ENCODE data around the gene NAT16.
"Not testable (repeated sequence)": the region's sequence is repeated elsewhere in the genome, so short reads cannot be mapped to it uniquely, and the experiment has no call there.

Gene NAT16

DNA sequence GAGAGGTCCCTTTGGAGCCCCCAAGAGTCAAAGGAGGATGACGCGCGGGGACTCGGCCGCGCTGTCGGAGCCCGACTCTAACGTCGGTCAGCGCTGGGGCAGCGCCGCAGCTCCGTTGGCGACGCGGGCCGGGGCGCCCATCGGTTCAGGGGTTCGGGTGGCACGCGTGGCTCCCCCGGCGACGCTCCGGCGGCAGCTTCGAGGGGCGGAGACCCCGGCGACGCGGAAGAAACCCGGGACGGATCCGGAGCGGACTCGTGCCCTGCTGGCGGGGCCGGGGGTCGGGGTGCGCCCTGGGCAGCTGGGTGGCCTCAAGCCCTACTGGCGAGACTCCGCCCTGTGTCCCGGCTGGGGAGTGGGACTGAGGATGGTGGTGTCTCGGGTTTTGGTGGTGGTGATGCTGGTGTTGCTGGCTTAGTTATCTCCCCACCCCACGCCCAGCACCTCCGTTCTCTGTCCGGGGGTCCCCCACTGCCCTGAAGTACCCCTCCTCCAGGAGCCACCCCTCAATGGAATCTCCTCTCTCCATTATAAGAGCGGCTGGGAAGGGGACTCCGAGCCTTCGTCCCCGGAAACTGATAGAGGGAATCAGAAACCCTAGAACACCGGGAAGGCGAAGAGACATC, at the start of gene NAT16:
Gene NAT16, minus strand, starts transcription at position 164 of the 626 bp plus-strand sequence. CDS start 5,486 bp downstream, outside the sequence.
- DNase-seq (ENCODE audit: low read depth in 2 of 2), result no peak

DNA sequence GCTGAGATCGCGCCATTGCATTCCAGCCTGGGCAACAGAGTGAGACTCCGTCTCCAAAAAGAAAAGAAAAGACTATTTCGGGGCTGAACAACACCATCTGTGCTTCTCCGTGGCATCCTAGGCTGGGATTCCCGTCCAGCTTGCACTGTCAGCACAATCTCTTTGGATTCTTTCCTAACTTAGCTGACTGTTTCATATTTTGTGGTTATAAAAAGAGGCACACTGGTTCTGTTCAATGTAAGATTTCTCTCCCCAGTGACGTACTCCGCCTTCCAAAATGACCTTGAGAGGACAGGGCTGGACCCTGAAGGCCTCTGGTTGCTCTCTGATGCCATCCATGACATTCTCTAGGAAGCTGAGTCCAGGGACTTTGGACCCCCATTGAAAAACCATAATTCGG, 46.6 kb upstream of the NAT16 start:
- no peak for DNase-seq (ENCODE audit: low read depth in 2 of 2)

- DNase-seq (ENCODE audit: low read depth in 2 of 2), result no peak
These were observed 45.6 kb upstream of the NAT16 start for GRCh38 chr7:101225650-101226049.

DNA sequence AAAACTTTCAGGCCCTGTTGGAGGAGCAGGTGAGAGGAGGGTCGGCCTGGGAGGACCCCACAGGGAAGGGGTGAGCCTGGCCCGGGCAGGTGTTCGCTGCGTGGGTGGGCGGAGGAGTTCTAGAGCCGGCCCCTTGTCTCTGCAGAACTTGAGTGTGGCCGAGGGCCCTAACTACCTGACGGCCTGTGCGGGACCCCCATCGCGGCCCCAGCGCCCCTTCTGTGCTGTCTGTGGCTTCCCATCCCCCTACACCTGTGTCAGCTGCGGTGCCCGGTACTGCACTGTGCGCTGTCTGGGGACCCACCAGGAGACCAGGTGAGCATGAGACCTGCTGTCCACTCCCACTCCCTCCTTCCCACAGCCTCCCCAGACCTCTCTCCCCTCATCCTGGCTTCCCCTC, 43.4 kb upstream of the NAT16 start:
- no peak for DNase-seq (ENCODE audit: low read depth in 2 of 2)

DNA sequence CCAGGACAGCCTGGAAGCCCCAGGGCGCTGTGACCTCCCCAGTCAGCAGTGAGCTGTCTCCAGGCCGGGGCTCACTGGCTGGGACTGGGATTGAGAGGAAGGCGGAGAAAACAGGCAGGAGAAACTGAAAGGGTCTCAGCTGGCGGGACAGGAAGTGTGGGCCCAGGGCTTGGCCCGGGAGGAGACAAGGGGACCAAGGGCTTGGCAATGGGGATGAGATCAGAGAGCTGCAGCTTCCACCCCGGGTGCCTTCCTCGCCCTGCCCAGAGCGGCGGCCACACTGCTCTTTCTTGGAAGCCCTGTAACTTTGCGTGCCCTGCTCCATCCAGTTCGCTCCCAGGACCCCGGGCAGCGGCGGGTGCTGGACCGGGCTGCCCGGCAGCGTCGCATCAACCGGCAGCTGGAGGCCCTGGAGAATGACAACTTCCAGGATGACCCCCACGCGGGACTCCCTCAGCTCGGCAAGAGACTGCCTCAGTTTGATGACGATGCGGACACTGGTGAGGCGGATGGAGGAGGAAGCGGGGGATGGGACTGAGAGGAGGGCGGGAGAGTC, 42.3 kb upstream of the NAT16 start:
- DNase-seq (ENCODE audit: low read depth in 2 of 2), result no peak

GRCh38 chr7:101220295-101220694, 40.2 kb upstream of the NAT16 start:
- no peak for DNase-seq (ENCODE audit: low read depth in 2 of 2)

DNA sequence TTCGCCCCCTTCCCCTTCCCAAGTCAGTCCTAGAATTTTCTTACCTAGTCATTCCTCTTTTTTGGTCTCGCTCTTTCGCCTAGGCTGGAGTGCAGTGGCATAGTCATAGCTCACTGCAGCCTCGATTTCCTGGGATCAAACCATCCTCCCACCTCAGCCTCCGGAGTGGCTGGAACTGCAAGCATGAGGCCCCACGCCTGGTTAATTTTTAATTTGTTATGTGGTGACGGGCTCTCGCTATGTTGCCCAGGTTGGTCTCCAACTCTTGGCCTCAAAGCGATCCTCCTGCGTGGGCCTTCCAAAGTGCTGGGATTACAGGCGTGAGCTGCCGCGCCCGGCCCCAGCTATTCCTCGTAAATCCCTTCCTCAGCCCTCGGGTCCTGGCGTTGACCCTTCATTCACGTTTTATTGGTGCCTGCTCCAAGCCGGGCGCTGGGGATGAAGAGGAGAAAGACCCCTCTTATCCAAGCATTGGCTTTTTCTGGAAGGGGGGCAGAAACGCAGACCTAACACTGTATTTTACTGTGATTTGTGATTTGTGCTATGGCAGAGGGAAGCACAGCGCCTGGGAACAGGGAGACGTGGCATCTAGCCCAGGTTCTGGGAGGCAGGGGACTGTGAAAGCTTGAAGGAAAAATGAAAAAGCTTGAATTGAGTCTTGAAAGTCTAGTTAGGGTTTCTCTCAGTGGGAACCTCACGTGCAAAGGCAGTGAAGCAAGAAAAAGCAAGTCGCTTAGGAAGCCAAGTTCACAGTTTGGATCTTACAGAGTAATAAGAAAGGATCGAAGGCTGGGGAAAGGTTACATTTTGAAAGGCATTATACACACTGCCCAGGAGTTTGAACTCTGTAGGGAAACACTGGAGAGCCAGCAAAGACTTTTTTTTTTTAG, 38.4 kb upstream of the NAT16 start:
- DNase-seq (ENCODE audit: low read depth in 2 of 2), result no peak

GRCh38 chr7:101217388-101218235, 37.5 kb upstream of the NAT16 start, which contains the start of the genes PLOD3 and ZNHIT1:
Gene PLOD3 (minus strand): TSS chr7:101217581. CDS start chr7:101217274, 307 bp downstream.
Gene ZNHIT1 (plus strand): TSS chr7:101218165. CDS start chr7:101218196, 31 bp downstream.
- peak; percentile 92 to 94 for DNase-seq (ENCODE audit: low read depth in 2 of 2)

- no peak for DNase-seq (ENCODE audit: low read depth in 2 of 2)
These were observed 36.8 kb upstream of the NAT16 start for GRCh38 chr7:101216860-101217387.

DNA sequence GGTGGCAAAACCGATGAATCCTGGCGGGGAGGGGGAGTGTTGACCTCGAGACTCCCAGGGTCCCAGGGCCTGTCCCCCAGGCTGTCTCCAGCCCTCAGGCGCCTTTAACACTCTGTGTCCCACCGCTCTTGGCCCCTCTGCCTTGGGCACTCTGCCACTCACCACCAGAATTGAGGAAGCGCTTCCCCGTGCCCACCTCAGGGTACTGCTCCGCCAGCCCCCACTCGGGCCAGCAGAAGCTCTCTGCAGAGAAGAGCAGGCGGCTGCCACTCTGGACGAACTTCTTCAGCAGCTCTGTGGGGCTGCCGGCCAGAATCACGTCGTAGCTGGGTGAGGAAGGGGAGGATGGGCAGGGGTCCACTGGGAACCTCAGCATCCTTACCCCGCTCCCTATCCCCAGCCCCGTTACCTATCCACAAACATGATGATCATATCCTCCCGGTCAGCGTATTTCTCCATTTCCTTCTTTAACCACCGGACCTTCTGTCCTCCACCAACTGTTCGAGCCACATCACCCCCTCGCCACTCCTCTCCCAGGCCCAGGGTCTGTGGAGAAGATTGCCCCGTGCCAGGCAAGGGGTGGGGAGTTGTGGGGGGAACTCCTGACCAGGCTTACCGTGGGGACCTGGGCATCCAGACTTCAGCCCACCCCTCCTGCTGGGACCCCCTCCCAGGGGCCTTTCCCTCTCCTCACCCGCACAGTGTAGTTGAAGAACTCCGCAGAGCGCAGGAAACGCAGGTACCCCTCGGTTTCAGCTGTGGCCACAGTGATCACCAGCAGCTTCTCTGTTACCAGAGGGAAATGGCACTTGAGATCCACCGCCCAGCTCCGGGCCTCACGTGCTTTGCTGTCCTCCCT, 36.1 kb upstream of the NAT16 start:
- no peak for DNase-seq (ENCODE audit: low read depth in 2 of 2)

GRCh38 chr7:101212014-101212413, 31.9 kb upstream of the NAT16 start:
- DNase-seq (ENCODE audit: low read depth in 2 of 2), result no peak

DNA sequence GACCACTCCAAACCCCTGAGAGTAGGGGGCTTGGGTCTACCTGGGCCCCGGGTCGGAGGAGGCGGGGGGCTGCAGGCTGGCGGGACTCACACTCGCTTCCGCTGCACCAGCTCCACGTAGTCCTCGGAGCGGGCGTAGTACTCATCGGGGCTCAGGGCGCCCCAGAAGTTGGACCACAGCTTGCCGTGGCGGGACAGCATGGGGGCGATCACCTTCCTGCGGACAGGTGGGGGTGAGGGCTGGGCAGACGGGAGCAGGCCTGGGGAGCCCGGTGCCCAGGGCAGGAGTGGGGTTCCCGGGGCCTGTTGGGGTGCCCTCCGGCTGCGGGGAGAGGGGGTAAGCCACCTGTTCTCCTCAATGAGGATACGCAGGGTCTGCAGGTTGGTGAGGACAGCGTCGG, 31.4 kb upstream of the NAT16 start:
- DNase-seq (ENCODE audit: low read depth in 2 of 2), result no peak

GRCh38 chr7:101210143-101210542, 30.1 kb upstream of the NAT16 start:
- DNase-seq (ENCODE audit: low read depth in 2 of 2), result no peak

GRCh38 chr7:101208794-101209193, 28.7 kb upstream of the NAT16 start:
- DNase-seq (ENCODE audit: low read depth in 2 of 2), result no peak

DNA sequence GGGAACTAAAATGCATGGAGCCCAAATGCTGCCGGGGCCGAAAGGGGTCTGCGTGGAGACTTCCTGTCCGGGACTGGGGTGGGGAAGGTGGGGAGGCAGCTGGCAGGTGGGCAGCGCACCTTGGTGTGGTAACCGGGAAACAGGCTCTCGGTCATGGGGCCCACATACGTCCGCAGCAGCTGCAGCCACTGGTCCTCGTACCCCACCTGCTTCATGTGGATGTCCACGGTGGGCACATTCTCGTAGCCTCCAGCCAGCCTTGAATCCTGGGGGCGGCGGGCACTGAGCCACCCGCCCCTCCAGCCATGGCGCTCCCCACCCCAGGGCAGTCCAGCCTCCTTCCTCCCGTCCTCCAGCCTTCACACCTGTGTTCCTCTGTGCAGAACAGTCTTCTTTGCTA, 27.4 kb upstream of the NAT16 start:
- DNase-seq (ENCODE audit: low read depth in 2 of 2), result no peak

GRCh38 chr7:101206665-101207042, 26.6 kb upstream of the NAT16 start:
- DNase-seq (ENCODE audit: low read depth in 2 of 2), result no peak

GRCh38 chr7:101205901-101206664, 26.0 kb upstream of the NAT16 start:
- no peak for DNase-seq (ENCODE audit: low read depth in 2 of 2)

GRCh38 chr7:101203740-101204738, 23.9 kb upstream of the NAT16 start:
- DNase-seq (ENCODE audit: low read depth in 2 of 2), result not testable (repeated sequence)

DNA sequence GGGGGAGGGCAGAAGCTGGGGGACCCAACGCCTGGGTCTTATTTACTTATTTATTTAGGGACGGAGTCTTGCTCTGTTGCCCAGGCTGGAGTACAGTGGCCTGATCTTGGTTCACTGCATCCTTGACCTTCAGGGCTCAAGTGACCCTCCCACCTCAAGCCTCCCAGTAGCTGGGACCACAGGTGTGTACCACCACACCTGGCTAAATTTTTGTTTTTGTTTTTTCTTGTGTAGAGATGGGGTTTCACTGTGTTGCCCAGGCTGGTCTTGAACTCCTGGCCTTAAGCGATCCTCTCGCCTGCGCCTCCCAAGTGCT, 22.5 kb upstream of the NAT16 start:
- no peak for DNase-seq (ENCODE audit: low read depth in 2 of 2)
